ENCODE measurements around the gene KIAA0753.

Gene KIAA0753

GRCh38 chr17:6554342-6554741 is 86.2 kb downstream of the KIAA0753 start:
- H3K4me3 ChIP-seq (ENCODE audit: low read depth, low read length) = no peak overlapping the region
- TF ChIP-seq, protein P1, sequence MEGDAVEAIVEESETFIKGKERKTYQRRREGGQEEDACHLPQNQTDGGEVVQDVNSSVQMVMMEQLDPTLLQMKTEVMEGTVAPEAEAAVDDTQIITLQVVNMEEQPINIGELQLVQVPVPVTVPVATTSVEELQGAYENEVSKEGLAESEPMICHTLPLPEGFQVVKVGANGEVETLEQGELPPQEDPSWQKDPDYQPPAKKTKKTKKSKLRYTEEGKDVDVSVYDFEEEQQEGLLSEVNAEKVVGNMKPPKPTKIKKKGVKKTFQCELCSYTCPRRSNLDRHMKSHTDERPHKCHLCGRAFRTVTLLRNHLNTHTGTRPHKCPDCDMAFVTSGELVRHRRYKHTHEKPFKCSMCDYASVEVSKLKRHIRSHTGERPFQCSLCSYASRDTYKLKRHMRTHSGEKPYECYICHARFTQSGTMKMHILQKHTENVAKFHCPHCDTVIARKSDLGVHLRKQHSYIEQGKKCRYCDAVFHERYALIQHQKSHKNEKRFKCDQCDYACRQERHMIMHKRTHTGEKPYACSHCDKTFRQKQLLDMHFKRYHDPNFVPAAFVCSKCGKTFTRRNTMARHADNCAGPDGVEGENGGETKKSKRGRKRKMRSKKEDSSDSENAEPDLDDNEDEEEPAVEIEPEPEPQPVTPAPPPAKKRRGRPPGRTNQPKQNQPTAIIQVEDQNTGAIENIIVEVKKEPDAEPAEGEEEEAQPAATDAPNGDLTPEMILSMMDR (IDR thresholded peaks at IDR 0.05; ENCODE audit: insufficient read depth, low read length, missing control alignments) = no peak
- ChIA-PET CTCF (interaction anchor here (1.1 to 1.4 kb wide), 3 partner anchors 79 to 83 kb away, joined by 3 to 6 read pairs (median 3); no protein-coding TSS in a partner anchor), POLR2A (no interaction called here)
- no peak for DNase-seq (ENCODE audit: low read depth, low spot score)

- TF ChIP-seq, protein P1 (IDR thresholded peaks at IDR 0.05; ENCODE audit: insufficient read depth, low read length, missing control alignments) = no peak
- POLR2A ChIA-PET = no interaction called here
- H3K4me3 ChIP-seq (ENCODE audit: low read depth, low read length) = no peak overlapping the region
- CTCF ChIA-PET = interaction anchor here (1.0 kb wide), 1 partner anchor 81 kb away, joined by 3 read pairs; no protein-coding TSS in a partner anchor
- no peak for DNase-seq (ENCODE audit: low read depth, low spot score)
Observed at GRCh38 chr17:6551869-6552531, 88.5 kb downstream of the KIAA0753 start.

DNA sequence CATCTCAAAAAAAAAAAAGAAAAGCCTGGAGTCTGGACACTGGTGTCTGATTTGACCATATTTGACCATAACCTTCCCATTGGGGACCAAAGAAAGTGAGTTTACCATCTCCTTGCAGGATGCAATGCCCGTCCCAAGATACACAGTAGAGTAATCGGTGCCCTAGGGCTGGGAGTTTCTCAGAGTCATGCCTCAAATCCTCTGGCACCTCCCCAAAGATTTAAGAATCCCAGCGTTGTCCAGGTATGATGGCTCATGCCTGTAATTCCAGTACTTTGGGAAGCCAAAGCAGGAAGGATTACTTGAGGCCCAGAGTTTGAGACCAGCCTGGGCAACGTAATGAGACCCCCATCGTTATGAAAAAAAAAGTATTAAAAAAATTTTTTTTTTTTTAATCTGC is 89.2 kb downstream of the KIAA0753 start:
- no peak for DNase-seq (ENCODE audit: low read depth, low spot score)
- H3K4me3 ChIP-seq (ENCODE audit: low read depth, low read length) = no peak overlapping the region
- POLR2A ChIA-PET = no interaction called here
- TF ChIP-seq, protein P1 (IDR thresholded peaks at IDR 0.05; ENCODE audit: insufficient read depth, low read length, missing control alignments) = no peak
- CTCF ChIA-PET = interaction anchor here (4.8 kb wide), 1 partner anchor 79 kb away, joined by 24 read pairs; no protein-coding TSS in a partner anchor

DNA sequence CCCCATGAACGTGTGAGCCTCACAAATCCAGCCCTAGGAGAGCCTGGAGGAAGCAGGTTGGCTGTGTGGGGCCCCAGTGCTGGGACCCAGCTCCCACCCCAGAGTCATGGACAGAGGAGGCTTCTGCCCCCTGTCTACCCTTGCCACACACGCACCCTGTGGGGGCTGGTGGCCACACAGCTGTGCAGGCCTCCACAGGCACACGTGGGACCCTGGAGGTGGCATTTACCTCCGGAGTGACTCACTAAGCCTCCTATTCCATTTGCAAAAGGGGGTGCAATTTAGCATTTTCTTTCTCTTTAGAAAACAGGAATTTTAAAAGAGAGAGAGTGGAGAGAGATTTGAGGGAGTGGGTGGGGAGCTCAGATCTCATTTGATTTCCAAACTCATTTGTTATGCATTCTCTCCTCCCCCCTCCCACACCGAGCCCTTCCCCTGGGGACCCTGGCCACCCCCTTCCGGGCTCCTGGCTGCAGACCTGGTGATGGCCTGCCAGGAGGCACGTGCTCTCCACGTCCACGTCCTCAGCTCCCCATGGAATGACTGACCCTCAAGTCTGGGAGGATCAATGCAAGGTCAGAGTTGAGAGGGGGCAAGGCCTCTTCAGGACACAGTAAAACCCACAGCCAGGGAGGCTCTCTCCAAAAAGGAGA is 91.0 kb downstream of the KIAA0753 start:
- TF ChIP-seq, protein P1 (IDR thresholded peaks at IDR 0.05; ENCODE audit: insufficient read depth, low read length, missing control alignments) = no peak
- POLR2A ChIA-PET = no interaction called here
- no peak overlapping the region for H3K4me3 ChIP-seq (ENCODE audit: low read depth, low read length)
- DNase-seq (ENCODE audit: low read depth, low spot score) = no peak
- CTCF ChIA-PET = interaction anchor here (0.9 to 4.8 kb wide), 2 partner anchors 9 to 77 kb away, joined by 3 to 24 read pairs; no protein-coding TSS in a partner anchor

GRCh38 chr17:6548578-6549330 is 91.8 kb downstream of the KIAA0753 start:
- TF ChIP-seq, protein P1 (IDR thresholded peaks at IDR 0.05; ENCODE audit: insufficient read depth, low read length, missing control alignments) = no peak
- no peak for DNase-seq (ENCODE audit: low read depth, low spot score)
- ChIA-PET CTCF (interaction anchor here (4.8 kb wide), 1 partner anchor 76 kb away, joined by 24 read pairs; no protein-coding TSS in a partner anchor), POLR2A (no interaction called here)
- H3K4me3 ChIP-seq (ENCODE audit: low read depth, low read length) = no peak overlapping the region

DNA sequence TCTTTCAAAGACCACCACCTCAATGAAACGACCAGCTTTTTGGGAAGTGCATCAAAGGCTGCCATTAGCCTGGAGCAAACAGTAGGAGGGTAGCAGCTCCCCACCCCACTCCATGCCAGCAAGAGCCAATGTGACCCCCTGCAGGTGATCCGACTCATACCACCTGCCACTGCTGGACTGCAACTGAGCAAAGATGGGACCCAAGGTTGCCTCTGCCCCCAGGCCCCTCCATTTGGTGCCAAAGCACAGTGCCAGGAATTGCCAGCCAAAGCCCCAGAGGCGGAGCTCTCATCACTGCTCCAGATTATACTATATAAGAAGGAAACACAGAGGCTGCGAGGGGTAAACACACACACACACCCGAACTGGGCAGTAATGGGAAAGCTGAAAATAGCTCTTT is 92.5 kb downstream of the KIAA0753 start:
- H3K4me3 ChIP-seq (ENCODE audit: low read depth, low read length) = no peak overlapping the region
- POLR2A ChIA-PET = no interaction called here
- TF ChIP-seq, protein P1 (IDR thresholded peaks at IDR 0.05; ENCODE audit: insufficient read depth, low read length, missing control alignments) = no peak
- no peak for DNase-seq (ENCODE audit: low read depth, low spot score)
- CTCF ChIA-PET = interaction anchor here (4.8 kb wide), 1 partner anchor 76 kb away, joined by 24 read pairs; no protein-coding TSS in a partner anchor
